ENCODE data around the gene SNX4.
A peak's percentile ranks its signal among the peaks of the same experiment; 100 is the strongest.
"Not testable (repeated sequence)": the region's sequence is repeated elsewhere in the genome, so short reads cannot be mapped to it uniquely, and the experiment has no call there.

The SNX4 gene

GRCh38 chr3:125482406-125482805, 37.6 kb downstream of the SNX4 start:
- no peak overlapping the region for H3K4me3 ChIP-seq (replicated peaks; ENCODE audit: low read depth, low read length)
- no peak for DNase-seq (ENCODE audit: low read depth)
- TF ChIP-seq CTCF (IDR thresholded peaks at IDR 0.05; ENCODE audit: low read length, missing control alignments): no peak

GRCh38 chr3:125481786-125482185, 38.2 kb downstream of the SNX4 start:
- H3K4me3 ChIP-seq (replicated peaks; ENCODE audit: low read depth, low read length): no peak overlapping the region
- TF ChIP-seq CTCF (IDR thresholded peaks at IDR 0.05; ENCODE audit: low read length, missing control alignments): no peak
- DNase-seq (ENCODE audit: low read depth): no peak

GRCh38 chr3:125481375-125481759, 38.6 kb downstream of the SNX4 start:
- DNase-seq (ENCODE audit: low read depth); H3K4me3 ChIP-seq (replicated peaks; ENCODE audit: low read depth, low read length): not testable (repeated sequence)

GRCh38 chr3:125480656-125481374, 39.2 kb downstream of the SNX4 start:
- H3K4me3 ChIP-seq (replicated peaks; ENCODE audit: low read depth, low read length): no peak overlapping the region
- peak; percentile 76 for DNase-seq (ENCODE audit: low read depth)
- no peak for TF ChIP-seq CTCF (IDR thresholded peaks at IDR 0.05; ENCODE audit: low read length, missing control alignments)

- no peak for TF ChIP-seq CTCF (IDR thresholded peaks at IDR 0.05; ENCODE audit: low read length, missing control alignments)
- H3K4me3 ChIP-seq (replicated peaks; ENCODE audit: low read depth, low read length): no peak overlapping the region
- DNase-seq (ENCODE audit: low read depth): no peak
Measured at GRCh38 chr3:125479091-125479490, 40.9 kb downstream of the SNX4 start.

GRCh38 chr3:125478326-125478725, 41.7 kb downstream of the SNX4 start:
- DNase-seq (ENCODE audit: low read depth): peak; percentile 53
- H3K4me3 ChIP-seq (replicated peaks; ENCODE audit: low read depth, low read length): no peak overlapping the region
- TF ChIP-seq CTCF (IDR thresholded peaks at IDR 0.05; ENCODE audit: low read length, missing control alignments): no peak

GRCh38 chr3:125477701-125478100, 42.3 kb downstream of the SNX4 start:
- no peak for DNase-seq (ENCODE audit: low read depth)
- no peak for TF ChIP-seq CTCF (IDR thresholded peaks at IDR 0.05; ENCODE audit: low read length, missing control alignments)
- no peak overlapping the region for H3K4me3 ChIP-seq (replicated peaks; ENCODE audit: low read depth, low read length)

All from fibroblast of pulmonary artery (primary cell).